Coronary artery (tissue), 2 donors: Measurements from ENCODE around the gene BMP2.

Experiments
- DNase-seq: peaks from one replicate; pipeline ENCODE4 v3.0.0-alpha.2; 2017; ENCODE audit warnings: low spot score
- H3K27ac ChIP-seq, 2 donors: fragments of 200-600 bp; sonication (generic); one replicate each; pipeline ENCODE4 v1.5.1; 2016 to 2019
- H3K4me3 ChIP-seq: fragments of 200-600 bp; sonication (generic); 2 replicates; pipeline ENCODE4 v1.5.1; 2016; ENCODE audit warnings: mild to moderate bottlenecking, moderate library complexity
- CTCF ChIP-seq: fragments of 200-600 bp; sonication (generic); IDR thresholded peaks from one replicate; pipeline ENCODE4 v1.5.1; 2019; ENCODE audit warnings: antibody characterized with exemption

The BMP2 gene

GRCh38 chr20:6829510-6830116, 62.1 kb downstream of the BMP2 start:
- no peak overlapping the region for H3K27ac ChIP-seq
- DNase-seq: no peak
- TF ChIP-seq CTCF: no peak
- H3K4me3 ChIP-seq: no peak overlapping the region
